ENCODE results near the gene MSL2.
"Not testable (repeated sequence)": the region's sequence is repeated elsewhere in the genome, so short reads cannot be mapped to it uniquely, and the experiment has no call there.

Gene MSL2

DNA sequence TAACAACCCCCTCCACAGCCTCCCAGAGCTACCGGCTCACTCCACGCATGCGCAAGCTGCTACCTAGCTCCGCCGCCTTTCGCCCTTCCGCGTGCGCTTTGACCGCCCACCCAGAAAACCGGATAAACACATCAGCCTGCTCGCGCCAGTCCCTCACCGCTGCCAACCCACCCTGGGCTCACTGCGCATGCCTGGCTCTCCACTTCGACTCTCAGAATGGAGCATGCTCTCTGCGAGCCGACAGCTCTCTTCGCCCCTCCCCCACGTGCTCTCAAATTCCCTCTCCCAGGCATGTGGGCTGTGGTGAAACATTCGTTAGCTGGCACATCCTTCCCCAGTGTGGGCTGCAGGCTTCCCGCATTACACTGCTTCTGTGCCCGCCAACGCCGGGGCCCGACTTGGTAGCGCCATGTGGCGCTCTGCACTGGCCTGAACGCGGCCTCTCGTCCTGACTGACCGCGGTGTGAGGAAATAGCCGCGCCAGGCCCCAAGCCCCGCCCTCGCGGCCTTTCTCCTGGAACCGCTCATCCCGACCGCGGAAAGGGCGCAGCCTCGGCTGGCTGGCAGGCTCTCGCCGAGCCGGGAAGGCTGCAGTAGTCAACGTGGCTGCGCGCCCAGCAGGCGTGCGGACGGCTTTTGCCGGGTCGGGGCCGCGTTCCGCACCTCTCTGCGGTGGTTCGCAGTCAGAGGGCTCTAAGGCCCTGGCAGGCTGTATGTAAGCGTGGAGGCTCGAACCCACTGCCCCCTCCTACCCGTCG lies 445 bp upstream of the MSL2 start:
- no peak for TF ChIP-seq CTCF (IDR thresholded peaks at IDR 0.05; ENCODE audit: insufficient read depth, low read depth, low read length, missing control alignments)
- H3K4me3 ChIP-seq (ENCODE audit: low read length) = peak overlapping the region; percentile 88
- DNase-seq (ENCODE audit: low read depth) = peak; percentile 100

DNA sequence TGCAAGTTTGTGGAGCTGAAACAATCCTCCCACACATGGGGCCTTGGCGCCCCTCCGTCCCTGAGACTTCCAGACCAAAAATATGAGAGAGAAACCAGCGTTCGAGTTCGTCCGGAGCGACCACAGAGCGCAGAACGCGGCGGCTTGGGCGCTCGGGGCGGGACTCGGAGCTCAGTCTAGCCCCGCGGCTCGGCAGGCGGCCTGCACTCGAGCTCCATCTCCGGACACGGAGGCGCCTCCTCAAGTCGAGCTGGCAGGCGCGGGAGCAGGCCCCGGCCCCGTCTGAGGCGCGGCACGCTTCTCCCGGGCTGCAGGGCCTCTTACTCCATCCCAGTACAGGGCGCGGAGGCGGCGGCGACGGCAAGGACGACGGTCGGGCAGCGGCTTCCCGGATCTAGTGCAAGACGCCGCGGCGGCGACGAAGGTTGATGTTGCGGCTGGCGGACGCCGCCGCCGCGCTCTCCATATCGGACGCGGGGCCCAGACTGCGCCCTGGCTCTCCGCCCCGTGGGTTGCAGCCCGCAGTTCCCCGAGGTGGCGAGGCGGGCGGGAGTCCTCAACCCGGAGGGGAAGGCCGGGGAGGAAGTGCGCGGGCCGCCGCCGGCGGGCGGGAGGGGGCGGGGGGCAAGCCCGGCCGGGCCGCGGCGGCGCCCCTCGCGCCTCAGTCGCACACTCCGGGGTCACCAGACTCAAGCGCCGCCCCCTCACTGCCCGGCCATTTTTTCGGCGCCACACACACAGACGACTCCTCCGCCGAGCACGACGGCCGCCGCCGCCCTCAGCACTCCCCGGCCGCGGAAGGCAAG lies 674 bp downstream of the MSL2 start:
- peak; percentile 82 for DNase-seq (ENCODE audit: low read depth)
- H3K4me3 ChIP-seq (ENCODE audit: low read length) = peak overlapping the region; percentile 88
- TF ChIP-seq CTCF (IDR thresholded peaks at IDR 0.05; ENCODE audit: insufficient read depth, low read depth, low read length, missing control alignments) = no peak

GRCh38 chr3:136194409-136195257 lies 1.5 kb downstream of the MSL2 start:
- no peak for TF ChIP-seq CTCF (IDR thresholded peaks at IDR 0.05; ENCODE audit: insufficient read depth, low read depth, low read length, missing control alignments)
- H3K4me3 ChIP-seq (ENCODE audit: low read length) = peak overlapping the region; percentile 88
- DNase-seq (ENCODE audit: low read depth) = peak; percentile 29

DNA sequence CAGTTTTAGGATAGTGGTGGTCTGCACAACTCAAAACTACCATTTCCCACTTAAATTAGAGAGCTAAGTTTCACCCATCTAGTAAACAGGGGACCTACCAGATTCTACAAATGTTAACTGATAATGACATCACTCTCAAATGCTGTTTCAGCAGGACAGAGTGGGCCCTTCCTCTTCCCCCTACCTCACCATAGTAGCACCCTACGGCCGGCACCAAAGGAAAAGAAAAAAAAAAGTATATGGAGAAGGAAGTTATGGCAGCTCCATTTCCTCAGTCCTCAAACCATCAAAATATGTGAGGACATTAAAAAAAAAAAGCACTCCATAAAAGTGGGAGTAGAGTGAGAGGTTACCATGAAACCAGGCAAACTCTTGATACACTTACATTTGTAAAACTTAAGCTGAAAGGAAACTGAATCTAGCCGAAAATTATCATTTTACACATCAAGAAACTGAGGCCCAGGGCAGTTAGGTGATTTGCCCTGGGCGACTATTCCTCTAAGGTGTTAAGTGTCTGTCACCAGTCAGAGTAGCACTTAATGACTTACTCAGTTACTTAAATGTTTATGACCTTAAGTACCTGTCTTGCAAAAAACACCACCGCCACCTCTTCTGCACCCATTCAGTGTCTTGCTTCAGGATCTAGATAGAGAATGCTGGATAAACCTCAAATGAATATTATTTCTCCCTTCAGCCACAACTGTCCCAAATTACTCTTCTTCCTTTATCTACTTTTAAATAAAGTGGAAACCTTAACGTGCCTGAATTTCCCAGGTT lies 2.7 kb downstream of the MSL2 start:
- no peak for TF ChIP-seq CTCF (IDR thresholded peaks at IDR 0.05; ENCODE audit: insufficient read depth, low read depth, low read length, missing control alignments)
- H3K4me3 ChIP-seq (ENCODE audit: low read length) = peak overlapping the region; percentile 88
- peak; percentile 36 for DNase-seq (ENCODE audit: low read depth)

DNA sequence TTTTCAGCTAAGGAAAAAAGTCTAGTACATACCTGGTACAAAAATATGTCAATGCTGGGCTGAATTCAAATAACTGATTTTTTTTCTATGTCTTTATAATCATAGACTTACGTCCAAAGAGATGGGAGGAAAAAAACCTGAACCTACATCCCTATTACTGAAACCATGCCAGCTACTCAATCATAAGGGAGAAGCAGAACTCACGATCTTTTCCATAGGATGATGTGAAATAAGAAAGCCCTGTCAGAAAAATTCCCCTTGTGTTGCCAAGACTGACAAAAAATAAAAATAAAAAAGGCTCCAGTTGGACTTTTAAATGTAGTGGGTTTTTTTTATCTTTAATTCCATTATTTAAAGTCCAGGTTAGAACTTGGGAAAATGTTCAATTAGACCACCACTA lies 3.3 kb downstream of the MSL2 start:
- no peak for TF ChIP-seq CTCF (IDR thresholded peaks at IDR 0.05; ENCODE audit: insufficient read depth, low read depth, low read length, missing control alignments)
- DNase-seq (ENCODE audit: low read depth) = no peak
- peak overlapping the region; percentile 88 for H3K4me3 ChIP-seq (ENCODE audit: low read length)

GRCh38 chr3:136192195-136192594 lies 3.9 kb downstream of the MSL2 start:
- not testable (repeated sequence) for DNase-seq (ENCODE audit: low read depth)
- H3K4me3 ChIP-seq (ENCODE audit: low read length) = peak overlapping the region; percentile 88
